Urothelium cell line (cell line): Measurements from ENCODE around the gene GCG.
A peak's percentile ranks its signal among the peaks of the same experiment; 100 is the strongest.

ENCODE experiments used
- DNase-seq: peaks from one replicate; pipeline ENCODE4 v3.0.0; 2011; ENCODE audit warnings: low spot score, mixed read lengths
- FAIRE-seq: peaks from 2 replicates; lab custom pipeline; 2011; peaks lifted over from hg19 to GRCh38; lab: Jason Lieb, UNC

The GCG gene

DNA sequence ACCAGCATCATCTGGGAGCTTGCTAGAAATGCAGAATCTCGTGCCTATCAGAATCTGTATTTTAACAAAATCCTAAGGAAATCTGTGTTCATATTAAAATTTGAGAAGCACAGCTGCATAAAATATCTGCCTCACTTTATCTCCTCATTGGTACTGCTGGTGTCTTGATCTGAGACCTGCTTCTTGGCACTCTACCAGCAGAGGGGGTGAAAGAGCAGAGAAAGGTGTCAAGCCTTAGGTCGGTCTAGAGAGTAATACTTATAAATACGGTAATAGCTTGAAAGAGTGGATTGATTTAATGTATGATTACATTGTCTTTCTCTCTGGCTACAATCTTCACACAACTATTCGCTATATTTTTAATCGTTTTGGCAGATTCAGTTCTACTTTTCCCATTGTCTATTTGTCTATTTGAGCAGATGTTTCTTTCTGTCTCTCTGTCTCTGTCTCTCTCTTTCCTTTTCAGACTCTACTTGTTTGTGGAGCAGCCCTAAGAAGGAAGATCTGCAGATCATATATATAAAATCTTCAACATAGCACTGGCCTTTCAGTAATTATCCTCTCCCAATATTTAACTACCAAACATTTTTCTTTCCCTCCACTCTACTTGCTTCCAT lies 1.7 kb upstream of the GCG start:
- DNase-seq = peak; percentile 50
- no peak for FAIRE-seq

DNA sequence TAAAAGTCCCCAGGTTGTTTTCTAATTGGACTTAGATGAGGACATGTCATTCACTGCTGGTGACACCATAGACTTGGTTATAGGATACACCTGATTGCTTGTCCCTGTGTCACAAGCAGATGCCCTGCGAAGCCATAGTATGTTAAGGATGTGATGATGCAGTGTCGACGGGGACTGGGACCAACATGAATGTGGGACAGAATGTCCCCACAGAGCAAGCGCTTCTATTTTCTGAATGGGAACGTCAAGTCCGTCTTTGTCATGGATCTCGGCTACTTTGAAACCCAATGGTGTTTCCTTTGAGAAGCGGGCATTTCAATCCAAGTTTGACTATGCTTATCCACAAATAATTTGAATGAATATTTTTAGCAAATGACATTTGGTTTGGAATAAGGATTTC lies 2.1 kb downstream of the GCG start:
- FAIRE-seq (no peak), DNase-seq (no peak)

DNA sequence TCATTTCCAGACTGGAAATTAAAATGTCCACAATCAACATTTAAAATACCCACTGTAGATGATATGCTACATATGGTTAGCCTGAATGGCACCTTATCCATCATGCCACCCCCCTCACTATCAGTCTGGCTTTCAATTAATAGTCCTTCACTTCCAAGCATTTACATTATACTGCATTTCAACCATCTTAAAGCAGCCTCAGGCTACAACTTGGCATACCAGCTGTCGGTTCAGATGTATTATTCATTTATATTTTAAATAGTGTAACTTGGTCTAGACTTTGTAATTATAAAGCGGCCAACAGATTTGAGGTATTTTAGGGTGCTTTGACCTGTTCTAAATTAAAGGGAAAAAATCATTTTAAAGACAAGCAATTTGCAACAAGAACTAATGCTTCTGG lies 2.6 kb downstream of the GCG start:
- no peak for FAIRE-seq

DNA sequence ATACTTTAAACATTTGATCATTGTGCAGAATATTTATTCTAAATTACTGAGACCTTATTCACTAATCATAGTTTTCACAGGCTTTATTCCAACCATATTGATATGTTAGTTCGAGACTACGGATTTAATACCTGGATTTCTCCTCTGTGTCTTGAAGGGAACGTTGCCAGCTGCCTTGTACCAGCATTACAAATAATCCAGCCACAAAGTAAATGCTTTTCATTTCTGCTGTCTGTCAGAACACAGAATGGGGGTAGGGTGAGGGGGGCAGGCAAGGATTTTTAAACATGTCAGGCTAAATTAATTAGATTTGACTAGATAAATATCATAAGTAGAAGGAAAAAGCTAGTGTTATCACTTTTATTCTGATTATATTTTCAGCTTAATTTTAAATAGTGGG lies 3.1 kb downstream of the GCG start:
- DNase-seq (no peak), FAIRE-seq (no peak)

More for the DNA sequence above, 2.6 kb downstream of the GCG start:
- DNase-seq = no peak

DNA sequence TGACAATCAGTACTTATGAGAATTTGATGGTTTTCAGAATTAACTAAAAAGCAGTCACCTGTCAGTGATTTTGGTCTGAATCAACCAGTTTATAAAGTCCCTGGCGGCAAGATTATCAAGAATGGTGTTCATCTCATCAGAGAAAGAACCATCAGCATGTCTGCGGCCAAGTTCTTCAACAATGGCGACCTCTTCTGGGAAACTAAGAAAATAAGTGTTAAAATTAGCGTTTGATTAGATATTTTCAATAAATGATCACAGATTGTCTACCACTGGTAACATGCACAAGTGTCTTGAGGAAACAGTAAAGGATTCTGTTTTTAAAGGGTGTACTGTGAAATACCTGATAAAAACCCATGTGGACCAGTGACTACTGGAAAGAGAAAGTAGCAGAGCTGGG lies 8.1 kb downstream of the GCG start:
- DNase-seq = no peak
- FAIRE-seq = no peak

DNA sequence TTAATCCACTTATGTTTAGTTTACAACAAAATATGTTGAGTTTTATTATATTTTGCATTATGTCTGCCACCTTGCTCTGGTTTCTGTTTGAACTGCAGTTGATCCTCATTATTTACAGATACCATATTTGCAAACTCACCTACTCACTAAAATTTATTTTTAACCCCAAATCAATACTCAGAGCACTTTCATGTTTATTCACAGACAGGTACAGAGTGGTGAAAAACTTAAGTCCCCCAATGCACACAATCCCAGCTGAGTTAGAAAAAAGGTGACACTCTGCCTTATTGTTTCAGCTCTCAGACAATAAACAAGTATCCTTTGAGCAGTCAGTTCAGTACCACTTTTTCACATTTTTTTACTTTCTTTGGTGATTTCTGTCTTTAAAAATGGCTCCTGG lies 13.7 kb downstream of the GCG start:
- no peak for FAIRE-seq

DNA sequence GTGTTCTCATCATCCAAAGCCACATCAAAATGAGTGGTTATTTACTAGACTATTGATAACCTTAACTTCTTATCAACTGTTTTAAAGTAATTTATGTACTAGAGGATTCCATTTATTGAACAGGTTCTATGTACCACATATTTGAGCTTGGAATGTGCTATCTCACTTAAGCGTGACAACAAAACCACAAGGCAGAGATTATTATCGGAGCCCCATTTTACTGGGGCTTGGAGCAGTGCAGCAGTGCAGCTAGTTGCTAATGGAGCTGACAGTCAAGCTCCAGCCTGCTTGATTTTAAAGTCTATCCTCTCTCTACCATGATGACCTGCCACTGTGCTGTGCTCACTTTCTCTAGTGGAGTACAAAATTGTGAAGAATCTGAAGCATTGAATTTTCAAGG lies 24.6 kb downstream of the GCG start:
- DNase-seq = no peak
- FAIRE-seq = no peak

More for the DNA sequence above, 13.7 kb downstream of the GCG start:
- DNase-seq = no peak

DNA sequence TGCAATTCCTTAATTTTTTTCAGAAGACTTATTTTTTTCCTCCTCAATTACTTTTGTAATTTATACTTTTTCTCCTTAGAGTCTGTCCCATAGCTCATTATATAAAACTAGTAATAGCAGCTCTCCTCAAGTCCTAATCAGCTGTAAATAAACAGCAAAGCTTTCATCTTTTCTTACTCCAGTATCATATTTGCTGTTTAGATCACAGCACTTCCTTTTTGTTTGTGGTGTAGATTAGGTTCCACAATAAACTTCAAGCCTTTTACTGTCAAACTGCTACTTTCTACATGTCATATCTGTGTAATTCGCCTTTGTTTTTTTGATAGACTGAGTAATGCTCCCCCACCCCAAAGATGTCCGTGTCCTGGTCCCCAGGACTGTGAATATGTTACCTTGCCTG lies 25.5 kb downstream of the GCG start:
- no peak for DNase-seq
- FAIRE-seq = no peak

DNA sequence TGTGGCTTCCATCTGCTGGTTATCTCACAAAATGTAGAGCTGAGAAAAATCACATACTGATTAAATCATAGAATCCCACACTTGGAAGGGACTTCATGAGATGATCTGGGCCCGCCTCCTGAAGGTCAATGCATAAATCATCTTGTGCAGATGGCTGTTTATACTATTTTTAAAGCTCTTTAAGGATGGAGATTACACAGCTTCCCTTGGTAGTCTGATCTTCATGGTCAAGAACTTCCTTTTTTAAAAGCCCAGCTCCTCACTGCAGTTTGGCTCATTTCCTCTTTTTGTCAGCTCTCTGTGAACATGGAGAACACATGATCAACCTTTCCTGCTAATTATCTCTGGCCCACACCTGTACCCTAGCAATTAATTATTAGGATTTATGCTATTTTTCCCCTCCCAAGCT lies 25.9 kb downstream of the GCG start:
- DNase-seq = no peak
- no peak for FAIRE-seq

DNA sequence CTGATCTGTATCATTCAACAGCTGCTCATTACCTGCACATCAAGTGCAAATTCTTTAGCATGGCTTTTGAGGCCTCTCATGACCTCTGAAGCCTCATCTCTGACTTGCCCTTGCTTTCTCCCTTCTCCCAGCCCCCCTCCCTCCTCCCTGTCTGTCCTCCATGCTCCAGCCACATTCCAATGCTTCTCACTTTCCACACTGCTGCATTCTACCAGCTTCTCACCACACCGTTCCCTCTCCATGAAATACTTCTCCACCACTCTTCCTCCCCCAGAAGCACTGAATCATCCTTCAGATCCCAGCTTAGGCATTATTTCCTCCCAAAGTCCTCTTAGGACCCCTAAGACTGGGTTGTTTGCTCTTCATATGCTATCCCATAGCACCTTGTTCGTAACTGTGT lies 26.9 kb downstream of the GCG start:
- no peak for FAIRE-seq
- no peak for DNase-seq

DNA sequence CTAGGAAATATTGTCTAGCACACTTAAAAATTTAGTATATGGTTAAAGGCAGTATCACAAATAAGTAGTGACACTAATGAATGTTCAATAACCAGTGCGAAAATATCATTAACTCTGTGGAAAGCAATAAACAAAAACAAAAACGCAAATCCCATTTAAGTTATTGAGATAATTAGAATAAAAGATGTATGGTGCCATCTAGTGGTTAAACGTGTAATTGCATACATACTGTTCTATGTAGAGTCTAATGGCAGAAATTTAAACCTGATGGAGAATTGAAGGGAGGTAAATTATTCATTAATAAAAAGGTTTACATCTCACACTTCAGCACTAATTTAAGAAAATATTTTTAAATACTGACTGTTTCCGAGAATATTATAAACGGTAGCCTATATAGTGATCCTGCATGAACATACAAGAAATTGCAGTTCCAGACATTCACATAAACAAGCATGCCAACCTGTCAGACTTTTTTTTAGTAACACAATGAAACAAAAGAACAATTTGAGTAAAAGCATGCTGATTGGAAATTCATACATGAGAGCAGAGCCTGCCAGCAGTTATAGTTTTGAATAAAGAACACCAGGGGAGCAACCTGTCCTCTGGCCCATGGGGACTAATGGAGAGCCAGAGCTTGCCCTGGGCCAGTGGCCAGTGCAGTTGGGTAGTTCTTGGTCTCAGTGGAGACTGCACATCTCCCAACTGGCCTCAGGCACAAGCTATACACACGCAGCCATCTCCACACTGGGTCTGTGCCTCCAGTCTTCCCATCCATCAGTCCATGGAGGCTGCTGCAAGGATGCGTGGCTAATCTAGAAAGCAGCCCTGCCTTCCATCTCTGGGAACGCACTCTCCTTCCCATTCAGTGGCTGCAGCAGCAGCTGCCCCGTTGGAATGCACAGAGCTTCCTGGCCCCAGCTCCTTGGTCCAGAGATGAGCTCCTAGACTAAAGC lies 28.0 kb downstream of the GCG start:
- FAIRE-seq = no peak
- DNase-seq = no peak

DNA sequence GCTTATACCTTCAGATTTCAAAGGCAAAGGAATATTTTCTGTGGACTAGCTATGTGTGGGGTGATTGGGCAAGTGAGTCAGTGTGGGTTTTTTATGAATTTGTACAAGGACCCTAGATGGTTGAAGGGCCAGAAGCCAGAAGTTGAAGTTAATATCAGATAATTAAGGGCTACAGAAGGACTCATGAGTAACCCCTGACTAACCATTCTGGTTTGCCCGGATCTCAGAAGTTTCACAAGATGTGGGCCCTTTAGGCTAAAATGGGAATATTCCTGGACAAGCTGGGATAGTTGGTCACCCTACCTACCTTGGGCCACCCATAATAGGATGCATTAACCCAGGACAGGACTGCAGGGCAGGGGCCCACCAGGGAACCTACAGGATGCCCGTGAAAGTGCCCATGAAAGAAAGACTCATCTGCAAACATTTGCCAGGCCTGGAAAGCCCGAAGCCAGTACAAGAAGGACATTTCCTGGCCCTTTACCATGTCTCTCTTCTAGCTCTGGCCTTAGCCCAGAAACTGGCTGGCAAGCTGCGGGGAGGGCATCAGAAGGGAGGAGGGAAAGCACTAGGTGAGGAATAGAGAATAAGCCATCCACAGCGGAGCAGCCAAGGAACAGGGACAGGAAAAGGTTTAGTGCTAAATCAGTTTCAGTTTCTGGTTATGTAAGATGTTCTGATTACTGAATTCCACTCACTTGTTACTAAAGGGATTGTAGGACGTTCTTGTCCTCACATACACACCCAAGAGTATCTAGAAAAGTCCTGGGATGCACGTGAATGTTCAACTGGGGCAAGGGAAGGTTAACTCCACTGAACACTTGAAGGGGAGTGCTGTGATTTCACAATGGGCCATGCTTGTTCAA lies 33.6 kb downstream of the GCG start:
- no peak for DNase-seq

DNA sequence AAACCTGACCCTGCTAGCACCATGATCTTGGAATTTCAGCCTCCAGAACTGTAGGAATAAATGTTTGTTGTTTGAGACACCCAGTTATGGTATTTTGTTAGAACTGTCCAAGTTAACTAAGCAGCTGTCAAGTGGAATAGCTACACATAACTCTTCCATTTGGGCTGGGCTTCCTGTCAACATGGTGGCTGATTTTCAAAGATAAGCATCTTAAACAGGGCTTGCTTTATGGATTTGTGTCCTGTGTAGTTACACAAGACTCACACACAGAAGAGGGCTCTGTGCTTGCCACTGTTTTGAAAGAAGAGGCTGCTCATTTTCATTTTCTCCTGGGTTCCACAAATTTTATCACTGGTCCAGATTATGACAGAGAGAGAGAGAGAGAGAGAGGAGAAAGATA lies 35.7 kb downstream of the GCG start:
- FAIRE-seq = no peak

More for the DNA sequence above, 33.6 kb downstream of the GCG start:
- no peak for FAIRE-seq

DNA sequence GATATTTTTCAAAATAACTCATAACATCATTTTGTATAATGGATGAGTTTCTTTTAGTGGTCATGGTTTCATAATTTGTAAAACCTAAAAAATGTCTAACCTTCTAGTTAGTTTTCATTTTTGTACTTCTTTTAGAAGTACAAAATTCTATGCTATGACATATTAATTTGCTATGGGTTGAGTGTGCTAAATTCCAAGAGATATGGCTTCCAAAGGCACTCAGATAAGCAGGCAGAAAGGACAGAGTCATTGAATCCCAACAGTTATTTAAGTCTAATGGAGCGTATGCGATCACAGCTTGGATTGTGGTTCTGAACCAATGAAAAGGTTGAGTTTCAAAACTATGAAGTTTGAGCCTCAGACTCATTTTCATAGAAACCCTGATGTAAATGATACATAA lies 37.0 kb downstream of the GCG start:
- DNase-seq (no peak), FAIRE-seq (no peak)

More for the DNA sequence above, 35.7 kb downstream of the GCG start:
- DNase-seq = no peak

DNA sequence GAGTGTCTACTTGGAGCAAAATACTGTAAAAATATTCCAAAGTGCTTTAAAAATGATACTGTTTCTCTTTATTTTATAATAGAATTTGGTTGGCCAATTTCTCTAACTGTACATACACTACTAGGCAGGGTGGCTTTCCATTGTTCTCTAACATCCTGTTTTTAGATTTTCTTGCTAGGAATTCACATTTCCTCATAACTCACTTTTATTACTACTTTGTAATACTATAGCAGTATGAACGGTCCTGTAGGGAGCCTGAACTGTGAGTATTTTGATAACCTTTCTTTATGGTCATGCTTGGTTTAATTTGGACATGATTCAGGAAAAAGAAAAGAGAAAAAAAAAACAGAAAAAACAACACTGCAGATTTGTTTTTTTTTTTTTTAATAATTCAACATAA lies 37.8 kb downstream of the GCG start:
- no peak for FAIRE-seq
- no peak for DNase-seq

DNA sequence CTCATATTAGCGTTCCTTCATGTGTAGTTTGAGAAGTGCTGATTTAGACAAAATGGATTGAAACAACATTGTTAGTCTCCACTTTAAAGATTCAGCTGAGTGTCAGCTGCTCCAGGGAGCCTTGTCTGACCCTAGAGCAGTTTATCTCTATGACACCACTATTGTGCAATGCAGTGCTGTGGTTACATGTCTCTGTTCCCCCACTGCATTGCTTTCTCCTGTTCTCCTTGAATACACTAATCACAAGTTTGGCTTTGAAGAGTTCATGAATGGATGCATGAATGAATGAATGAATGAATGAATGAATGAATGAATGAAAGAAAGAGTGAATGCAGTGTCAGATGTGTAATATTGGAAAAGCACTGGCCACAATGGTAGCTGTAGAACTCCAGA lies 38.3 kb downstream of the GCG start:
- no peak for FAIRE-seq
- DNase-seq = no peak

DNA sequence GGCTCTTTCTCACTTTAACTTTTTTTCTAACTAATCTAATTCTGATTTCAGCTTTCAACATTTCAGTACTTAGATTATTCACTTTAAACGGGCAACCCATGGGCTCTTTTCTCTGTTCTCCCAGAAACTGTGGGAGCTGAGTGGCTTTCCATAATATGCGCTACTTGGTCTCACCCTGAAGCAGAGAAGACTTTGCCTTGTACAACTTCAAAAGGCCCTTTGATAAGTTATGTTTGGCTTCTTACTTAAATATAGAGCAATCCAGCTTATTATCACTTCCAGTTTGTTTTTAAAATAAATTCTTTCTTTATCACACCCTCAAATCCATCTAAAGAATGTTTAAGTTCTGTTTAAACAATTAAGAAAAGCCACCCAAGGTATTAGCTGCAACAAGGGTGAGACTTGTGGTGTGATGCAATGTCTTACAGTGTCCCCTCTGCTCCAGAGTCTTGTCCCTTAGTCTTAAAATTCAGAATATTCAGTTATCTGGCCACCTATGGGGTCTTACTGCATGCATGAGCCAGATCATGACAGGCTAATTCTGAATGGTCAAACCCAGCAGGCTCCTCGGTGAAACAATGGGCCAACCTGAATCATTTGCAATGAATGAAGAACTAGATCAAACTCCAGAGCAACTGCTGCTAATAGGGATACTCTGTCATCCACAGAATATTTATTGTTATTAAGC lies 38.8 kb downstream of the GCG start:
- FAIRE-seq = no peak
- DNase-seq = no peak

DNA sequence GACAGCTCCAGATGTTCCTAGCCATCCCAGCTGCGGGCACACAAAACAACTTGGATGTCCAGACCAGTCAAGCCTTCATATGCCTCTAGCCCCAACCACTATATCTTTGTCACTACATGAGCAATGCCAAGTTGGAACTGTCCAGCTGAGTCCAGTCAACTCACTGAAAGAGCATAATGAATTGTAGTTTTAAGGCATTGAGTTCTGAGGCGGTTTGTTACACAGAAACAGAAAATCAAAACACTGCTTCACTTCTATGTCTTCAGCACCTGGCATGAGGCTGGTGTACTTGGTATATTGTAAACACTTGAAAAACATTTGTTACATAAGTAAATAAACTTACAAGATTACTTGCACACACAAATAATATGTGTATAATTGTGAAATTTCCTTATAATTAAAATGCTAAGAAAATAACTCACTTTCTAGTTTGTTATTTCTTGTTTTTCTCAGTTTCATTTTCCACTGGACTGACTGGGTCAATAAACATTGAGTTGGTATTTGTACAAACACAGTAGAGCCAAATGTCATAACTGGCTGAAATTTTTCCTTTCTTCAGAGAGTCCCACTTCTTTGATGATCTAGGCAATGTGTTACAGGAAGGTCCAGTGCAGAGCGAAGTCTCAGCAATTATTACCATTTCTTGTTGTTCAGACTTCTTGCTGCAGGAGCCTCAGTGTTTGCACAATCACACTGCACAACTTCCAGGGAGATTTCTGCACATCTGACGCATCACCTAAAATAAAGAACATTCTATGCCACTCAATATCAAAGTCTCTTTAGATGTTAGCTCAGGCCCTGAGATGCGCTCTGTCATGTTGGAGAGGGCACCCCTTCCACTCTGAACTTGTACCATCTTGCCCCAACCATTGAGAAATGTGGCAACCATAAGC lies 39.8 kb downstream of the GCG start:
- no peak for DNase-seq
- FAIRE-seq = no peak

DNA sequence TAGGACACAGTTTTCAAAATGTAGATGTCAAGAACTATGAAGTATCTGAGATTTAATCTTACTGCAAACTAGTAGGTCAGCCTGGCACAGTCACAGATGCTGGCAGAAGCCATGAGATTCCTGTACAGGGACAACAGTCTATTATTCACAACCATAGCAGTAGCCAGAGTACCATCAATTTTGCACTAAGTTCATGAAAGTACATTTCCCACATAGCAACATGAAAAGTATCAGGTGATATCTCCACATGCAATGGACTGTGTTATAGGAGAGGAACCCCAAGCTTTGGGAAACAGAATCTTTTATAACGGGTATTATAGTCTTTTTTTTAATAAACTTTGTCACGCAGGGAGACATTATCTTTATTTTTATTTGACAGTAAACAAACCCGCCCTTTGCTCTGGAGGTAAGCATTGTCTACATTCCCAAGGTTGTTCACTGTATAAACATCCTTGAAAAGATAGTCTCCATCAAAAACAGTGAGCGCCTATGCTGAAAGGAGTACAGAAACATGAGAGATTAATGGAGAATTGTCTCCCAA lies 44.6 kb downstream of the GCG start:
- no peak for FAIRE-seq
- no peak for DNase-seq

DNA sequence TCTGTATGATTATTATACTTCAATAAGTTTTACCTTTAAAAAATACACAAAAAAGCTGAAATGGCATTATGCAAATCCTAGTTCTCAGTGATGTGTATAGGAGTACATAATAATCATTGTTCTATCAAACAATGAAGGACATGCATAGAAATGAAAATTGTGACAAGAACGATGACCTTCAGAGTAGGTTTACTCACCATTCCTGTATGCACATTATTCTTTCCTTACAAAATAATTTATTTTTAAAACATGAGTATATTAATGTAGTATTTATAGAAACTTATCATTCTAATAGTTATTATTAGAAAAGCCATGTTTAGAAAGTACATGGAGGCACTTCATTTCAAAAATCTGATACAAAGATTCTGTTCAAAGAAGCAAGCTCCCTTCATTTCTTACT lies 45.3 kb downstream of the GCG start:
- DNase-seq (no peak), FAIRE-seq (no peak)
